ENCODE data around the gene GABRB1.
"Not testable (repeated sequence)": the region's sequence is repeated elsewhere in the genome, so short reads cannot be mapped to it uniquely, and the experiment has no call there.

The GABRB1 gene

DNA sequence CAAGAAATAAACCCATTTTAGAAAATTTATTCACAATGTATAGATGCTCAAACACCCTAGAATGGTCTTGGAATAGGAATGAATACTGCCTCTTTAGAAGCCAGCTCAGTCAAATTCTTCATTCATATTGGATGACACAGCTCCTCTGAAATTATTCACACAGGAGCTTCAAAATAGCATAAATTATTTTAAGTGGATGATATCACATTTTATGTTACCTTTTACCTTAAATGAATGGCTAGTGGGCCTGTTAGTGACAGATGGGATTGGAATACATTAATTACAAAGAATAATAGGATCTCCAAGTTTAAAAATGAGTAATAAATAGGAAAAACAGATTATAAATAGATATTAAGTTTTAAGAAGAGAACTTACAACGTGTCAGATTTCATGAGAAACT lies 184.4 kb downstream of the GABRB1 start:
- no peak for DNase-seq

DNA sequence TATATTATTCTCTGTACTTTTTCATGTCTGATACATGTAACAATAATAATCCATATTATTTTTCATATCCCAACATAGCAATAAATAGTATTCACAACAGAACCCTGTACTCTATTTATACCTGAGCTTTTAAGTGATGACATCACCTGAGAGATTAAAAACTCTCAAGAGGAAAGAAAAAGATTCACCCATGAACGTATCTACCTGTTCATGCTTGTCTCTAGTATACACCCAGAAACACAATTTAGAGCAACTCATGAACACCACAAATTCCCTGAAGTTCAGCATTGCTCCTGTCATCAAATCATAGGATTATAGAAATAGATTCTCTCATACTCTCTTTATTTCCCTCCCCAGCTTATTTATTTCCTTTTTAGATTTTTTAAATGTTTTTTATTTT lies 185.9 kb downstream of the GABRB1 start:
- DNase-seq = no peak

DNA sequence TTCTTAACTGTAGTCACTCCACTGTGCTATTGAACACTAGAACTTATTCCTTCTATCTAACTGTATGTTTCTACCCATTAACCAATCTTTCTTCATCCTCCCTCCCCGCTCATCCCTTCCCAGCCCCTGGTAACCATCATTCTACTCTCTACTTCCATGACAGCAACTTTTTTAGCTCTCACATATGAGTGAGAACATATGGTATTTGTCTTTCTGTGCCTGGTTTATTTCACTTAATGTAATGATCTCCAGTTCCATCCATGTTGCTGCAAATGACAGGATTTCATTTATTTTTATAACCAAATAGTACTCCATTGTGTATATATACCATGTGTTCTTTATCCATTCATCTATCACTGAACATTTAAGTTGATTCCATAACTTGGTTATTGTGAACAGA lies 186.5 kb downstream of the GABRB1 start:
- DNase-seq = no peak

DNA sequence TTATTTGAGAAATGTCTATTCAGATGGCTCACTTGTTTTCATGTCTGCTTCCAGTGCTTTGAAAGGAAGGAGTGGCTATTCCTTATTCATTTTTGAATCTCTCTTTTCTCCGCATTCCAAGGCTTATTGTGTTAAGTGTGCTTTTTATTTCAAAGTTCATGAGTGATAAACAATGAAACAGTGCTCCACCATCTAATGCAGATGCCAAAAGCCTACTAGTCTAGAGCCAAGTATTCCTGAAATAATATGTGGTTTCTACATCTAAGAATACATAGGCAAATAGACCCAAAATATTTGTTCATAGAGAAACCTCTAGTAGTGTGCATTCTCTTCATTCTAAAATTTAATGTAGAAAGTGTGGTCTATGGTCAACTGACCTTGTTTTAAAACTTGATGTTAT lies 187.3 kb downstream of the GABRB1 start:
- no peak for DNase-seq

DNA sequence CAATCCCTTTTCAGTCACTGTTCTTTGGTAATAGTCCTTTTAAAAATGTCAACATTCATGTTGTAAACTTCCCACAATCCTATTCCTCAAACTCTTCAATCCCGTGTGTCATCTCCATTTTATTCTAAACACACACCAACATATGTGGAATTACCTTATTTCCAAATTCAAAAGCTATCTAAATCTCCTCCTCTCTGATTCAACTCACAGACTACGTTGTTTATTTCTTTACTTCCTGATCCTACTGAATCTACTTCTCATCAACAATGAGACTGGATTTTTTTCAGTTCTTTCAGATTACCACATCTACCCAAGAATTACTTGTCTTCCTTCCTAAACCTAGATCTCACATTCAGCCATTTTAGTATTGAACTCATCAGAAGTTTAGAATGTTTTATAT lies 188.2 kb downstream of the GABRB1 start:
- no peak for DNase-seq

DNA sequence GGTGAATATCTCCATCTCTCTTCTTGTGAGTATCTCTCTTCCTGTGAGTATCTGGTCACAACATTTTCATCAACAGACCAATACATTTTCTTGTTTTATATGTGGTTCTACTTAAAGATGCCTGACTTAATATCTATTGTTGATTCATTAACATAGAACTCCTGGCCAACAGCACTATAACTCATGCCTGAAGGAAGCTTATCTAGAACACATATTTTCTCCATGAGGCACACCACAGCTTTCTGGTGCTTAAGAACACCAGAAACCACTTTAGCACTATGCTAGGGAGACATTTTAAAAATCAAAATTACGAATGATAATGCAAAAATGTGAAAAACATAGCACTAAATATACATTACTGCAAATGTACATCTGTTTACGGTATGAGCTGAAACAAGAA lies 190.4 kb downstream of the GABRB1 start:
- DNase-seq = no peak

DNA sequence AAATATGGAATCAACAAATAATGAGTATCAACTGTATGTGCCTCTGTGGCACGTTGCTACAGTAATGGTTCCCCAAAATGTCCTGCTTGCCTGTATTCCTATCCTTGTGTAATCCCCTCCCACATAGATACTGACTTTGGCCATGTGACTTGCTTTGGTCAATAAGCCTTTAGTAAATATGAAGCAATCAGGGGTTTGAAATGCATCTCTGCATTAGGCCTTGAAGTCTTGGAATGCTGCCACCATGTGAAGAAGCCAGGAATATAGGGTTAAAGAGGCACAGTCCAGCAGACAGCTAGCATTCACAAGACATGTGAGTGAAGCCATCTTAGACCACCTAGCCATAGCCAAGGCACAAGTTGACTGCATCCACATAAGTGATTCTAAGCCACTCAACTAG lies 190.9 kb downstream of the GABRB1 start:
- no peak for DNase-seq

DNA sequence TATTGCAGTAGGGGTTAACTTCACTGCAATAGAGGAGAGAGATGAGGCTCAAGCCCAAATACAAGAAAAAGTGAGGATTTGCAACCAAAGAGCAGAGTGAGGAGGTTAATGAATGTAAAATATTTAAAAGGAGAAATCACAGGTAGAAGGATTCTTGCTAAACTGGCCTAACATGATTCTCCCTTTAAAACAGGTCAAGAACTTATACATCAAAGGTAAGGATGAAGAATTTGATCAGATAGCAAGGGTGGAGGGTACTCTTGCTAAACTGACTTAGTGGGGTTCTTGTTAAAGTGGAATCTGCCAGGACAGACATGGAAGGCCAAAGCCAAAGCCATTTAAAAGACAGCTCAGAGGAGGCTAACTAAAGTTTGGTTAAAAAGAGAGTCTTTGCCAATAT lies 193.0 kb downstream of the GABRB1 start:
- DNase-seq = no peak

DNA sequence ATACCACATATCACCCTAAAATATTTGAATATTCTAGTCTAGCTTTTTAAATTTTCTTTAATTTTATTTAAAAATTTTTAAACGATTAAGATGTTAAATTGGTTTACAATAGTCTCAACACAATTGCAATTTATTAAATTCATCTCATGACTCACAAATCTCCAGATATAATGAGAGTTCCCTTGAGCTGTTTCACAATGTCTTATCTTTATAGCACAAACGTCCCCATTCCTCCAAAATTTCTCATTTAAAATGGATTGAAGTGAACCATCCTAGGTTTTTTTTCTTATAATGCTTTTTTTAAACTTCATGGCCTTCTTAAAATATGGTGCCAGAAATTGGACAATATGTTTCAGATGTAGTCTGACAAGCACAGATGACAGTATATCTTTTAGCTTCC lies 204.4 kb downstream of the GABRB1 start:
- no peak for DNase-seq

DNA sequence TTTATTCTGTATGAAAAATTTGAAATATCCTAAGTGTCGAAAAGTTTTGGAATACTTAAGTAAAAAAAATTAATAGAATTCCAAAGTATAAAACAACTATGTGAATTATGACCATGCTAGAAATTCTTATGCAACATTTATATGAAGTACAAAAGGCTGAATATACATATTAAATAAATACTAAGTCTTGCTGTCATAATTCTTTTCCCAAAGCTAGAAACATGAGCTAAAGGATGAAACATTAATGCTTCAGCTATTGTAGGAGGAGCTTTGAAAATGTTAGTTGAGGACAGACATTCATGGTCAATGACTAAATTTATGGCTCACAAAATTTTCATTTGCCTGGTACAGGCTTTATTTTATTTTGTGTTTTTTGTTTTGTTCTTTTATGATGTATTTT lies 207.3 kb downstream of the GABRB1 start:
- DNase-seq = no peak

DNA sequence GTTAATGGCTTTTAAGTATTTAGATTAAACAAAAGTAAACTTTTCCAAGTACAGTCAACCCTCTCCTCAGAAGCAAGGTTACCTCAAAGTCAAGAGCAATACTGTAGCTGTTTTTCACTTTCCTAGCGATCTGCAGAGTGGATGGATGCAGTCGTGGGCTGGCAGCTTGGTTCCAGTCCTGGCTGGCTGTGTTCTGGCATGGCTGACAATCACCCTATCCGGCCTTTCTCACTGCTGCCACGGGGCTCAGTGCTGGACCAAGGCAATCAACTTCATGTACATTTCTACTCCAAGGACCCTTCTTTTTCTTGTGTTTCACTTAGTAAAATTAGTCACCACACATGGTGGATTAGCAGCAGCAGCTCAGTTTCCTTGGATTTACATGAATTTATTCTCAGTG lies 208.3 kb downstream of the GABRB1 start:
- DNase-seq = no peak

DNA sequence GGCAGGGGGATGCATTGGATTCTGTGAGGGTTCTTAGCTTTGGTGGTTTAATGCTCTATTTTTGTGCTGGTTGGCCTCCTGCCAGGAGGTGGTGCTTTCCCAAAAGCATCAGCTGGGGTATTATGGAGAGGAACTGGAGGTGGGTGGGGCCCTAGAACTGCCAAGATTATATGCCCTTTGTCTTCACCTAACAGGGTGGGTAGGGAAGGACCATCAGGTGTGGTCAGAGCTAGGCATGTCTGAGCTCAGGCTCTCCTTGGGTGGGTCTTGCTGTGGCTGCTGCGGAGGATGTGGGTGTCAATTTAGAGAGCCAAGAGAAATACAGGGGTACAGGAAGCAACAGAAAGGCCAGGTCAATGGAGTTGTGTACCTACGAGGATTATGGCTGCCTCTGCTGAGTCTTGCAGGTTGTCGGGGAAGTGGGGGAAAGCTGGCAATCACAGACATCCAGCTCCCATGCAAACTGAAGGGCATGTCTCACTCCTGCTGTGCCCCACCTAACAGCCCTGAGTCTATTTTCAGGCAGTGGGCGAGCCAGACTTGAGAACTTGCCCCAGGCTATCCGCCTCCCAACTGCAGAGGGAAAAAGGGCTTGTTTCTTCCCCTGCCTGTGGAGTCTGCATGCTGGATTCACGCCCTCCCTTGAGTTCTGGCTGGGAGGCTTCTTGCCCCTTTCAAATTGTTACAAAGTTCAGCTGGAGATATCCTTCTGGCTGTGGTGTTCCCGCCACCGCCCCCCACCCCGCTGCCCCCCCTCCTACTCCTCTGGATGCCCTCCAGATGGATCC lies 220.2 kb downstream of the GABRB1 start:
- DNase-seq = no peak

DNA sequence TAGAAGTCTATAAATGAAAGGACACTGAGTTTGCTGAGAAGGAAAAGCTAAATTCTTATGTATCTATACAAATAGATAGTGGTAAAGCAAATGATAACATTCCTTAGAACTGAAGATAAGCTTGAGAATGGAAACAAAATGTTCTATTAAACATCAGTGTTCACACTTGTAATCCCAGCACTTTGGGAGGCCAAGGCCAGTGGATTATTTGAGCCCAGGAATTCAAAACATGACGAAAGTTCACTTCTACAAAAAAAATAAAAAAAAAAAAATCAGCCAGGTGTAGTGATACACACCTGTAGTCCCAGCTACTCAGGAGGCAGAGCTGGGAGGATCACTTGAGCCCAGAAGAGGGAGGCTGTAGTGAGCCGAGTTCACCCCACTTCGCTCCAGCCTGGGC lies 232.4 kb downstream of the GABRB1 start:
- no peak for DNase-seq

DNA sequence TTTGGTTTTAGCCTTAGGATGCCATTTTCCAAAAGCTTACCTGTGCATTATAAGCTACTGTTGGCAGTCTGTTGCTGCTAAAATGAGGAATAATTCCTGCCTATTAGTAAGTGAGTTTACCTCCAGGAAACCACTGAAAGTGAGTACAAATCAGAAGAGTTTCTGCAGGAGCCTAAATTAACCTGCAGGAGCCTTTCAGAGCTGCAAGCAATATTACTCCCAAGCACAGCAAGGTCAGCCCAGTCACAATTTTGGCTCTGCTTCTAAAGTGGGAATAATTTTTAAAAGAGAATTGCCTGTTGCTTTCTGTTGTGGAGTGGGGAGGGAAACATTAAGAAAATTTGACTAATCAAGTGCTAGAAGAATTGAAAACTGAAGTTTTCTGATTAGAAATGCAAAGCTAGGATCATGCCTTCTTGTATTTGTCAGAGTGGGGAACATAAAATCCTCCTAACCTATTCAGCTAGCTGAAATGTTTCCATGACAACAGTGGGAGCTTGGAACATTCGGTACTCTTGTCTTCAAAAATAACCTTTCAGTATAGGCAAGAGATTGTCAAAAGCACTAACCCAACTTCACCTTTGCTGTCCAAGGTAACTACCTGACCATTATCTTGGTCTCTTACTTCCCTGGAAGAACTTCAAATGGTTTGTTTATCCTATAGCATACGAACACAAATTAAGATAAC lies 239.0 kb downstream of the GABRB1 start:
- DNase-seq = no peak

DNA sequence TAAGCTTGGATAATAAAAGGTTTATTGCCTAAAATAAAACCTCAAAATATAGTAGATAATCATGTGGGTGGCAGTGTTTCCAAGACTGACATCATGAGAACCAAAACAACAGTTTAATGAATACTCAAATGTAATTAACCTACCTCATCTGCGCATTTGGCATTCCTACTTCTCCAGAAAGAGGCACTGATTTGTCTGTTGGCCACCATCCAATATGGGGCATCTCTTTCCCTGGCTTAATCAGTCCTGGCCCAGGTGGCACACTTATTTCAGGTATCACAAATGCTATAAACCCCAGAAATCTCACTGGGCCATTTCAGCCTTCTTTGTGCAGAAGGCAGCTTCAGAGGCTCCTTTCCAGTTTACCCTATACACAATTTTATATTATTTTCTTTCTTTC lies 239.9 kb downstream of the GABRB1 start:
- DNase-seq = no peak

DNA sequence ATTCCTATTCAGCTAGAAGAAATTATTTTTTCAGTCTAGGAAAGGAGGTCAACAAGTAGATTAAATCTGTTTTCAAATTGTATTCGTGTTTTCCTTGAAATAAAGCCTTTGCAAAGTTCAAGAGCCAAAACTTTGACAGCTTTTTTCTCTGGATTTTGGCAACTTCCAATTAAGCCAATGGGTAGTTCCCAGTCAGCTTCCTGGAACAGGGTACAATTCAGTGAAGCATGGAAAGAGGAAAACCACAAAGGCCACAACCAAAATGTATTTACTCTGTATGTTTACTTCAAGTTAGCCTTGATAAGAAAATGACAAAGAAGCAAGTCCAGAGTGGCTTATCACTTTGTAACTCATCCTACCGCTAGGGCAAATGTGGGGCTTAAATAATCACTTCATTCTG lies 243.5 kb downstream of the GABRB1 start:
- DNase-seq = no peak

DNA sequence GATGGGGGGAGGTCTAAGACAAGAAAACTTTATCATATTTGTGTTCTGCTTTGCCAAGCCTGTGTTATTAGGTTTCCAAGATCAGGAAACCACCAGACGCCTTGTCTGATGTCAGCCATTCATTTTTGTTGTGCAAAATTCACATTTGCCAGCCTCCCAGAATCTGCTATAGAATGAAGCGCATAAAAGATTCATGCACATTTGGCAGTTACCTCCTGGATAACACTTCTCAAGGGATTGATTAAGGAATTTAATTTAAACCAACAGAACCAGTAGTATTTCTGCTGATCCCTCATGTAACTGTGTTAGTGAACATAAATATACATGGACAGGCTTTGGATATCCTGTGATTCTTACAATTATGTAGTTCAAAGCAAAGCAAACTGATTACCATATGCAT lies 244.2 kb downstream of the GABRB1 start:
- DNase-seq = no peak

DNA sequence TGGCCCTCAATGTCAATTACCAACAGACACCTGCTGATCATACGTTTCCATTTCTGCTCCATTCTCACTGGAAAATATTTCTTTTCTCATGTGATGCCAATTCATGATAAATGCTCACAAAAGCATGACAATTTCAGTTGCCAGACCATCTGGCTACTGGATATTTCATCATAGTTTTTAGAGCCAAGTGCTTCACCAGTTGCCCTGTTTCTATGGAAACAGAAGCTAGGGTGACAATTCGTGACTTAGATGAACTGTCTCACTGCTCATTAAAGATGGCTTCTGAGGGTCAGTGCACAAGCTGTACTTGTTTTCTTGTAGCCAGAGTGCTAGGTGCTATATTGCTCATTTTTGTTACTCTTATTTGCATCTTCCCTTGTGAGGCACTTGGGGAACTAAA lies 247.3 kb downstream of the GABRB1 start:
- DNase-seq = no peak

DNA sequence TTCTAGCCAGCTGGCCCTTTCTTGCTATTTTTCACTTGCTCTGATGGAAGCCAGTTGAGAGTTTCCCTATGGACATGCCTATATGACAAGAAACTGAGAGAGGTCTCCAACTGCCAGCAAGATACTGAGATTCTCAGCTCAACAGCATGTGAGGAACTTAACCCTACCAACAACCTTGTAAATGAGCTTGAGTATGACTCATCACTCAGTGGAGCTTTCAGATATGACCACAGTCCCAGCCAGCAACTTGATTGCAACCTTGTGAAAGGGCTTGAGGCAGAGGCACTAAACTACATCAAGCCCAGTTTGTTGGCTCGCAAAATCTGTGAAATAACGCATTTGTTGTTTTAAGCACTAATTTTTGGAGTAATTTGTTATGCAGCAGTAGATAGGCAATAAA lies 256.4 kb downstream of the GABRB1 start:
- DNase-seq = no peak

DNA sequence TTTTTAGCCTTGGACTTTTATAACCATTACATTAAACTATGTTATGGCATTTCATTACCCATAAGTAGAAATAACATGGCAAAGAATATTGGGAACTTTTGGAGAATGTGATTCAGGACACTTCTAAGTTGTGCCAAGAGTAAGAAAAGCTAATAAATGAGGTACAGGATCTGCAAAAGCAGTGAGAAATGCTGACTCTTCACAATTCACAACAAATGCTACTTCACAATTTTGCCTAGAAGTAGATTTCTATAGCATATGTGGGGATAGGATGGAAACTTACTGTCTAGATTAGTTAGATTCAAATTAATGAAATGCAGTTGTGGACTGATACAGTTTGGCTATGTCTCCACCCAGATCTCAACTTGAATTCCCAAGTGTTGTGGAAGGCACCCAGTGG lies 258.4 kb downstream of the GABRB1 start:
- DNase-seq = no peak

DNA sequence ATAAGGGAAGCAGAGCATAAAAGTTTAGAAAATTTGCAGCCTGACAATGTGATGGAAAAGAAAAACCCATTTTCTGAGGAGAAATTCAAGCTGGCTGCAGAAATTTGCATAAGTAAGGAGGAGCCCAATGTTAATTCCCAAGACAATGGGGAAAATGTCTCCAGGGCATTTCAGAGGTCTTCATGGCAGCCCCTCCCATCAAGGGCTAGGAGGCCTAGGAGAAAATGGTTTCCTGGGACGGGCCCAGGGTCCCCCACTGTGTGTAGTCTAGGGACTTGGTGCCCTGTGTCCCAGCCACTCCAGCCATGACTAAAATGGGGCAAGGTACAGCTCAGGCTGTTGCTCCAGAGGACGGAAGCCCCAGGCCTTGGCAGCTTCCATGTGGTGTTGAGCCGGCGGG lies 259.5 kb downstream of the GABRB1 start:
- DNase-seq = not testable (repeated sequence)

DNA sequence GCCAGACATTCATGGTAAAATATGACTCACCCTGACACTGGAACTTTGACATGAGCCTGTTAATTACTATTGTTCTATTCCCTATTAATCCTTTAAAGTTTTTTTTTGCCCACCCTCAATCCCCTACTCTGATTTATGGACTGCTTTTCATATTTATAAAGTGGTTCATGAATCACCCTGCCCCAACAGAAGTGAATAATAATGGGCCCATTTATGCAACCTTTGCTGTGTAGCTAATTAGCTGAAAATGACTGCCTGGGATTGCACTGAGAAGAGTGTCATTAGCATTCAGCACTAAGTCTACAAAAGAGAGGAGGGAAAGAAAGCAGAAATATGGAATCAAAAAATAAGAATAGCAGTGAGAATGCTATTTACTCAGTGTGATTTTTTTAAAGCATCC lies 277.8 kb downstream of the GABRB1 start:
- no peak for DNase-seq

DNA sequence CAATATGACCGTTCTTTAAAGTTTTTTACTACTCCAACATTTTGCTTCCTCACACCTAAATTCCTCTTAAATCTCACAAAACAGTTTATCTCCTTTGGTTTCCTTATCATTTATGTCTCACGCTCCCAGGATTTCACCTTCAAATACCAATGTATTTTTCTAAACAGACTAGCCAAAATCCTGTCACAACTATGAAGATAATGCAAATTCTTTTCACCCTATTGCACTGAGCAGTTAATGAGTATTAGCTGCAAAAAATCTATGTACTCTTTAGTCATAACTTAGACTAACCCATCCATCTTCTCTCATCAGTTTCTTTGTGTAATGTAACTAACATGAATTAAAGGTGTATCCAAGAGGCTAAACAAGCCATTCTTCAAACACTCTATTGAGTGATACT lies 280.8 kb downstream of the GABRB1 start:
- DNase-seq = no peak

DNA sequence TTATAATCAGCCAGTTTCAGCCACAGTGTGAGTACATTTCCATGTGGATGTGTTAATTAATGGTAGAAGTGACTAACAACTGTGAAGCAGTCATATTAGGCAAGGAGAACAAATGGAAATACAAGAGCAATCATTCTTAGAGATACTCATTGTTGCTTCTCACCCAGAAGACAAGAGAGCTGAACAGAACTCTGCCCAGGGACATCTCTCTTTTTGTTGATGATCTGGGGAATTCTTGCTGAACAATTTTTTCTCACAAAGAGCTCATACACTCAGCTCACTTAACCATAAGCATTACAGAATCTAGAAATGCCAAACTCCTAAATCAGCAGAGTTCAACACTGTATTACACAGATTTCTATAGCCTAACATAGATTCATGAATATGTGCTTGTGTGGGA lies 282.0 kb downstream of the GABRB1 start:
- no peak for DNase-seq

DNA sequence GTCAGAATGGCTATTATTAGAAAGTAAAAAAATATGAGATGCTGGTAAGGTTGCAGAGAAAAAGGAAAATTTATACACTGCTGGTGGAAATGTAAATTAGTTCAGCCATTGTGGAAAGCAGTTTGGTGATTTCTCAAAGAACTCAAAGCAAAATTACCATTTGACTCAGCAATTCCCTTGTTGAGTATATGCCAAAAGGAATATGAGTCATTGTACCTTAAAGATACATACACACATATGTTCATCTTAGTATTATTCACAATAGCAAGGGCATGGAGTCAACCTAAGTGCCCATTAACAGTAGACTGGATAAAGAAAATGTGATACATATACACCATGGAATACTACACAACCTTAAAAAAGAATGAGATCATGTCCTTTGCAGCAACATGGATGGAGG lies 284.0 kb downstream of the GABRB1 start:
- DNase-seq = no peak
